ENCODE results near the gene MAB21L1. TPM values are rescaled to one million over a fixed set of nuclear protein-coding genes. Genes with fewer than 3 reads are reported as not detected.

Gene MAB21L1
- total RNA-seq, 1 donor = 1.4 TPM

GRCh38 chr13:35501661-35502235 is 25.3 kb upstream of the MAB21L1 start:
- Histone ChIP-seq H3K27ac (ENCODE audit: low read depth, low read length) (no peak overlapping the region), H3K36me3 (ENCODE audit: insufficient read depth, low read length) (no peaks in the 10 kb centered on the region), H3K79me2 (ENCODE audit: insufficient read depth, low read length) (no peaks in the 10 kb centered on the region), H3K9me3 (ENCODE audit: low read depth, low read length) (no peaks in the 10 kb centered on the region), H3K4me2 (ENCODE audit: insufficient read depth, low read length) (no peak overlapping the region), H3K27me3 (ENCODE audit: insufficient read depth, low read length) (no peaks in the 10 kb centered on the region), H3K4me3 (ENCODE audit: insufficient read depth, low read length) (no peak overlapping the region), H3K4me1 (ENCODE audit: insufficient read depth, low read length) (no peaks in the 10 kb centered on the region), H2AFZ (ENCODE audit: low read length) (no peak overlapping the region), H4K20me1 (ENCODE audit: insufficient read depth, low read length) (no peaks in the 10 kb centered on the region)
- DNase-seq (ENCODE audit: insufficient read length, low spot score, missing footprints) = no peak
- TF ChIP-seq CTCF (IDR thresholded peaks at IDR 0.05; ENCODE audit: extremely low read depth, low read depth, low read length) = no peak

DNA sequence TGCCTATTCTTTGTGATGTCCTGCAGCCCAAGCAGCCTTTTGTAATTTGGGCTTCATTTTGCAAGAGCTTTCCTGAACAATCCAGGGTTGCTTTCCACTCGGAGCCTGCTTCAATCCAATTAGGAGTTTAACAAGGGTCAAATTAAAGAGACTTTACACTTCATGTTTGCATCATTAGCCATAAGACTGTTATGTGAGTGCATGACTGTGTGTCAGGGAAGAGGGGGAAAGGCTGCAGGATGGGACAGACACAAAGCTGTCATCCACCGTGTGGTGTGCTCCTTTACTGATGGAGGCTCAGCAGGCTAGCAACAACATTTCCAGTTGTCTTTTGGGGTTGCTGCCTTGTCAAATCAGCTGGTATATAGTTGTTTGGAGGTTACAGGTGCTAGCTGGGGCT is 23.7 kb upstream of the MAB21L1 start:
- H3K79me2 ChIP-seq (ENCODE audit: insufficient read depth, low read length) = no peaks in the 10 kb centered on the region
- H3K27me3 ChIP-seq (ENCODE audit: insufficient read depth, low read length) = no peaks in the 10 kb centered on the region
- H4K20me1 ChIP-seq (ENCODE audit: insufficient read depth, low read length) = no peaks in the 10 kb centered on the region
- no peaks in the 10 kb centered on the region for H3K36me3 ChIP-seq (ENCODE audit: insufficient read depth, low read length)
- no peak overlapping the region for H2AFZ ChIP-seq (ENCODE audit: low read length)
- no peak overlapping the region for H3K27ac ChIP-seq (ENCODE audit: low read depth, low read length)
- TF ChIP-seq CTCF (IDR thresholded peaks at IDR 0.05; ENCODE audit: extremely low read depth, low read depth, low read length) = no peak
- H3K4me1 ChIP-seq (ENCODE audit: insufficient read depth, low read length) = no peaks in the 10 kb centered on the region
- DNase-seq (ENCODE audit: insufficient read length, low spot score, missing footprints) = no peak
- H3K9me3 ChIP-seq (ENCODE audit: low read depth, low read length) = no peaks in the 10 kb centered on the region
- no peak overlapping the region for H3K4me2 ChIP-seq (ENCODE audit: insufficient read depth, low read length)
- H3K4me3 ChIP-seq (ENCODE audit: insufficient read depth, low read length) = no peak overlapping the region

GRCh38 chr13:35499676-35500075 is 23.2 kb upstream of the MAB21L1 start:
- Histone ChIP-seq H2AFZ (ENCODE audit: low read length) (no peak overlapping the region), H3K36me3 (ENCODE audit: insufficient read depth, low read length) (no peaks in the 10 kb centered on the region), H3K79me2 (ENCODE audit: insufficient read depth, low read length) (no peaks in the 10 kb centered on the region), H3K27me3 (ENCODE audit: insufficient read depth, low read length) (no peaks in the 10 kb centered on the region), H3K4me3 (ENCODE audit: insufficient read depth, low read length) (no peak overlapping the region), H4K20me1 (ENCODE audit: insufficient read depth, low read length) (no peaks in the 10 kb centered on the region), H3K4me2 (ENCODE audit: insufficient read depth, low read length) (no peak overlapping the region), H3K4me1 (ENCODE audit: insufficient read depth, low read length) (no peaks in the 10 kb centered on the region), H3K27ac (ENCODE audit: low read depth, low read length) (no peak overlapping the region), H3K9me3 (ENCODE audit: low read depth, low read length) (no peaks in the 10 kb centered on the region)
- TF ChIP-seq CTCF (IDR thresholded peaks at IDR 0.05; ENCODE audit: extremely low read depth, low read depth, low read length) = no peak
- DNase-seq (ENCODE audit: insufficient read length, low spot score, missing footprints) = no peak

DNA sequence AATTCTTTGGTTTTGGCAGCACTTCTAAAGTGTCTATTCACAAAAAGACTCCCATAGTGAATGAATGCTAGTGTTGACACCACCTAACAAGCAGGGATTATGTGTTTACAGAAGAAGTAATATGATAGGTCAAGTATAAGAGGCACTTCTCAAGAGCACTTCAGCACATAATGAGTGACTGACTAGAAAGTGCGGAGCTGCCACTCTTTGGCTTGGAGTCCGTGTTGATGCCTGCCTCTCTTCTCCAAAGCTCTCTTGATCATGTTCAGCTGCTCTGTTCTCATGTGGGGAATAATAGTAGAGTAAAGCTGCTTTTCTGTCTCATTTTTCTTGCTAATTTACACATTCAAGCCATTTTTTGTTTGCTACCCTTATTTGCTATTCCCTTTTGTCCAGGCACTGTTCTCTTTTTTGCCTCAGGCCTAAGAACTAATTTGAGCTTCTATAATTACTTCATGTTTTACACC is 22.7 kb upstream of the MAB21L1 start:
- Histone ChIP-seq H3K4me1 (ENCODE audit: insufficient read depth, low read length) (no peaks in the 10 kb centered on the region), H3K9me3 (ENCODE audit: low read depth, low read length) (no peaks in the 10 kb centered on the region), H3K36me3 (ENCODE audit: insufficient read depth, low read length) (no peaks in the 10 kb centered on the region), H3K4me3 (ENCODE audit: insufficient read depth, low read length) (no peak overlapping the region), H4K20me1 (ENCODE audit: insufficient read depth, low read length) (no peaks in the 10 kb centered on the region), H3K27me3 (ENCODE audit: insufficient read depth, low read length) (no peaks in the 10 kb centered on the region), H2AFZ (ENCODE audit: low read length) (no peak overlapping the region), H3K27ac (ENCODE audit: low read depth, low read length) (no peak overlapping the region), H3K4me2 (ENCODE audit: insufficient read depth, low read length) (no peak overlapping the region), H3K79me2 (ENCODE audit: insufficient read depth, low read length) (no peaks in the 10 kb centered on the region)
- no peak for TF ChIP-seq CTCF (IDR thresholded peaks at IDR 0.05; ENCODE audit: extremely low read depth, low read depth, low read length)
- no peak for DNase-seq (ENCODE audit: insufficient read length, low spot score, missing footprints)
